K562 (cell line): ENCODE measurements around the gene PARD6B. TPM values are rescaled to one million over a fixed set of nuclear protein-coding genes. Genes with fewer than 3 reads are reported as not detected.

Source experiments
- ATF6 ChIP-seq: sonication (generic); formaldehyde crosslinking; IDR thresholded peaks from 2 replicates; pipeline ENCODE4 v1.4.0; 2020; ENCODE audit warnings: mild to moderate bottlenecking, missing genetic modification reagents
- CBX5 ChIP-seq: IDR thresholded peaks from 2 replicates; pipeline ENCODE4 v1.6.1; 2014; ENCODE audit warnings: low read depth, borderline replicate concordance
- E2F5 ChIP-seq: sonication (generic); formaldehyde crosslinking; IDR thresholded peaks from 2 replicates; pipeline ENCODE4 v1.8.0; 2022; ENCODE audit warnings: mild to moderate bottlenecking, missing genetic modification reagents
- ELF1 ChIP-seq: fragments of 200-800 bp; sonication (Bioruptor generic); IDR thresholded peaks from 2 replicates; pipeline ENCODE4 v1.6.1; 2016; ENCODE audit warnings: missing genetic modification characterization, missing compliant biosample characterization
- ERF ChIP-seq: fragments of 450-650 bp; formaldehyde crosslinking; IDR thresholded peaks from 2 replicates; pipeline ENCODE4 v1.4.0; 2020; ENCODE audit warnings: mild to moderate bottlenecking, mixed read lengths
- ETS2 ChIP-seq: IDR thresholded peaks from 2 replicates; pipeline ENCODE4 v1.6.1; 2016; ENCODE audit warnings: borderline replicate concordance, missing genetic modification characterization, mild to moderate bottlenecking, moderate library complexity, missing compliant biosample characterization; ENCODE audit not compliant: poor library complexity, severe bottlenecking
- HDAC3 ChIP-seq: fragments of 450-650 bp; IDR thresholded peaks from 2 replicates; pipeline ENCODE4 v1.6.1; 2018; ENCODE audit warnings: borderline replicate concordance, mild to moderate bottlenecking, moderate library complexity; ENCODE audit not compliant: partially characterized antibody
- HNRNPH1 ChIP-seq: fragments of 200-400 bp; formaldehyde crosslinking; optimal IDR thresholded peaks from 2 replicates; pipeline ENCODE3; 2017; ENCODE audit warnings: low read depth, mild to moderate bottlenecking, low read length, moderate library complexity
- KHSRP ChIP-seq: fragments of 450-650 bp; IDR thresholded peaks from 2 replicates; pipeline ENCODE4 v1.6.1; 2017
- MAX ChIP-seq: sonication (generic); formaldehyde crosslinking; IDR thresholded peaks from 2 replicates; pipeline ENCODE4 v1.9.0; 2022; ENCODE audit warnings: mild to moderate bottlenecking, missing genetic modification reagents
- PCBP1 ChIP-seq: fragments of 200-400 bp; formaldehyde crosslinking; IDR thresholded peaks from 2 replicates; pipeline ENCODE4 v1.6.1; 2018; ENCODE audit warnings: mild to moderate bottlenecking, low read depth, low read length; ENCODE audit not compliant: poor library complexity, severe bottlenecking
- PRPF4 ChIP-seq: fragments of 200-400 bp; formaldehyde crosslinking; IDR thresholded peaks from one replicate; pipeline ENCODE4 v1.6.1; 2017; ENCODE audit warnings: low read length, low read depth, mild to moderate bottlenecking; ENCODE audit not compliant: insufficient read depth, poor library complexity, severe bottlenecking
- RAD21 ChIP-seq, 2 experiments: fragments of 250-450 bp in 1 of 2; fragments of 450-650 bp in 1 of 2; sonication (Bioruptor Pico) in 1 of 2; formaldehyde crosslinking in 1 of 2; IDR thresholded peaks in 1 of 2; conservative IDR thresholded peaks in 1 of 2; 2 replicates each; pipeline versions ENCODE4 v1.4.0 to v1.8.0; 2020 to 2022; ENCODE audit warnings: mild to moderate bottlenecking in 2 of 2, moderate library complexity in 1 of 2
- RERE ChIP-seq: sonication (generic); formaldehyde crosslinking; IDR thresholded peaks from 2 replicates; pipeline ENCODE4 v1.8.0; 2023; ENCODE audit warnings: missing genetic modification reagents, mild to moderate bottlenecking, borderline replicate concordance
- SMARCA4 ChIP-seq: fragments of 450-650 bp; IDR thresholded peaks from 2 replicates; pipeline ENCODE4 v1.6.1; 2016
- SMARCB1 ChIP-seq: IDR thresholded peaks from 2 replicates; pipeline ENCODE4 v1.6.1; 2011; ENCODE audit warnings: improper control_type of control experiment, low read depth; ENCODE audit not compliant: insufficient read length
- TCF7L2 ChIP-seq: fragments of 150-350 bp; IDR thresholded peaks from 2 replicates; pipeline ENCODE4 v1.6.1; 2016; ENCODE audit warnings: low read depth, mild to moderate bottlenecking, low read length, moderate library complexity
- ZNF316 ChIP-seq: fragments of 450-650 bp; IDR thresholded peaks from 2 replicates; pipeline ENCODE4 v1.6.1; 2016
- ZNF668 ChIP-seq: fragments of 250-450 bp; sonication (Bioruptor Pico); IDR thresholded peaks from 2 replicates; pipeline ENCODE4 v1.8.0; 2022; ENCODE audit warnings: mild to moderate bottlenecking, inconsistent platforms
- ZNF764 ChIP-seq: fragments of 250-450 bp; sonication (Bioruptor Pico); IDR thresholded peaks from 2 replicates; pipeline ENCODE4 v1.4.0; 2020; ENCODE audit warnings: low read depth, mild to moderate bottlenecking, moderate library complexity
- polyA plus RNA-seq, 8 experiments: library from polyadenylated mRNA; depleted of rRNA in 4 of 8; stranded (reverse) in 5 of 8; unstranded in 3 of 8; fragments of >200 nt; fragmentation: Nextera tagmentation in 2 of 8; fragmentation: Illumina TruSeq in 1 of 8; extraction: Ambion mirVana in 2 of 8; extraction: Trizol in 1 of 8; gene quantifications; 2 replicates each; pipeline versions ENCODE4 v1.2.1 to v1.2.3, GENCODE V29; 2011 to 2014; ENCODE audit warnings: inconsistent platforms in 1 of 8, missing spikeins in 1 of 8
- total RNA-seq, 7 experiments: library from RNA; depleted of rRNA in 6 of 7; stranded (reverse); fragments of >200 nt in 6 of 7; fragmentation: Illumina TruSeq in 2 of 7; extraction: Trizol in 2 of 7; gene quantifications; 2 replicates each; pipeline versions ENCODE4 v1.2.1 to v1.2.3, GENCODE V29; 2011 to 2021; ENCODE audit warnings: low replicate concordance in 1 of 7

PARD6B gene
- total and polyA plus RNA-seq, 9 of the 15 experiments (the other 6 are each of a cell fraction or from before 2014, with no cell fraction given) = 1.7 to 12.3 (median 5.5) TPM

GRCh38 chr20:50790651-50791277 is 59.4 kb downstream of the PARD6B start (continued):
- TF ChIP-seq ELF1 (tag) (no peak), ETS2 (no peak), CBX5 (no peak; the same call in none of the 2 replicates), ZNF316 (no peak), RAD21 (CRISPR knock-in tag; conservative IDR thresholded peaks at IDR 0.05 in 1 of 2, IDR thresholded peaks at IDR 0.05 in 1 of 2) (peak; percentile 45 to 47), TCF7L2 (no peak), HDAC3 (no peak), PRPF4 (no peak), HNRNPH1 (no peak), ZNF668 (CRISPR knock-in tag) (0 out of 2 replicates have a peak, but pooled peaks have one; percentile 8), KHSRP (no peak), MAX (CRISPR knock-in tag) (peak; percentile 85), ERF (CRISPR knock-in tag) (peak; percentile 98), ZNF764 (CRISPR knock-in tag) (no peak), ATF6 (CRISPR knock-in tag) (0 out of 2 replicates have a peak, but pooled peaks have one; percentile 59), PCBP1 (no peak), E2F5 (no peak), SMARCB1 (no peak), RERE (CRISPR knock-in tag) (no peak), SMARCA4 (peak; percentile 59; the same call in 1 of the 2 replicates)
